IMR-90 (cell line): ENCODE results near the gene ANKRD42. TPM values are rescaled to one million over a fixed set of nuclear protein-coding genes. Genes with fewer than 3 reads are reported as not detected.

ENCODE experiments used
- ATAC-seq: fragments of 200-7000 bp; cut with Tn5 transposase; 2 replicates; pipeline ENCODE4 v1.9.1; 2020; ENCODE audit warnings: low read depth, mild to moderate bottlenecking, moderate library complexity
- BruUV-seq: library from RNA; stranded (reverse); fragments of 400-500 nt; replicated peaks from 2 replicates; lab custom pipeline; 2021; lab: Mats Ljungman, UMichigan
- CTCF ChIA-PET: fragments of 300-600 bp; formaldehyde crosslinking; extraction: SDS; loops from one replicate; lab custom pipeline; 2021; ENCODE audit warnings: antibody characterized with exemption; lab: Yijun Ruan, JAX
- POLR2A ChIA-PET: fragments of 300-600 bp; sonication (Branson Sonifier 250); formaldehyde crosslinking; loops from one replicate; lab custom pipeline; 2022; ENCODE audit warnings: antibody characterized with exemption; ENCODE audit not compliant: unreplicated experiment; lab: Charles Lee
- DNase-seq: peaks from one replicate; pipeline ENCODE4 v3.0.0; 2013
- H2AFZ ChIP-seq: replicated peaks from 2 replicates; pipeline ENCODE3; 2013; ENCODE audit warnings: low read length, mild to moderate bottlenecking; ENCODE audit not compliant: poor library complexity
- H2AK5ac ChIP-seq: 2 replicates; pipeline ENCODE4 v1.6.1; 2013; ENCODE audit warnings: low read depth, low read length, inconsistent platforms
- H2AK9ac ChIP-seq: replicated peaks from 2 replicates; pipeline ENCODE3; 2013; ENCODE audit warnings: mild to moderate bottlenecking, low read depth, low read length, moderate library complexity; ENCODE audit not compliant: poor library complexity
- H2BK120ac ChIP-seq: 2 replicates; pipeline ENCODE4 v1.6.1; 2013; ENCODE audit warnings: low read depth, low read length, inconsistent platforms
- H2BK15ac ChIP-seq: 3 replicates; pipeline ENCODE4 v1.6.1; 2013; ENCODE audit warnings: low read depth, low read length, inconsistent platforms
- H2BK20ac ChIP-seq: 2 replicates; pipeline ENCODE4 v1.6.1; 2013; ENCODE audit warnings: low read depth, mild to moderate bottlenecking, inconsistent platforms, low read length, moderate library complexity
- H2BK5ac ChIP-seq: 2 replicates; pipeline ENCODE4 v1.6.1; 2013; ENCODE audit warnings: mild to moderate bottlenecking, low read depth, low read length, inconsistent platforms; ENCODE audit not compliant: poor library complexity, severe bottlenecking
- H3K14ac ChIP-seq: replicated peaks from 2 replicates; pipeline ENCODE4 v1.6.1; 2013; ENCODE audit warnings: low read depth, low read length, inconsistent platforms
- H3K18ac ChIP-seq: 2 replicates; pipeline ENCODE4 v1.6.1; 2013; ENCODE audit warnings: low read depth, low read length, control low read depth
- H3K23ac ChIP-seq: 2 replicates; pipeline ENCODE4 v1.6.1; 2013; ENCODE audit warnings: low read depth, low read length, inconsistent platforms
- H3K27ac ChIP-seq: 2 replicates; pipeline ENCODE4 v1.5.1; 2013; ENCODE audit warnings: mild to moderate bottlenecking, control low read depth, low read length; ENCODE audit not compliant: insufficient read depth
- H3K27me3 ChIP-seq: 2 replicates; pipeline ENCODE4 v1.6.1; 2013; ENCODE audit warnings: low read length; ENCODE audit not compliant: control insufficient read depth, insufficient read depth
- H3K36me3 ChIP-seq: 2 replicates; pipeline ENCODE4 v1.6.1; 2013; ENCODE audit warnings: low read length, mixed read lengths; ENCODE audit not compliant: control insufficient read depth, insufficient read depth
- H3K4ac ChIP-seq: 2 replicates; pipeline ENCODE4 v1.6.1; 2013; ENCODE audit warnings: low read depth, low read length, inconsistent platforms
- H3K4me1 ChIP-seq: 2 replicates; pipeline ENCODE4 v1.6.1; 2013; ENCODE audit warnings: low read length, mixed read lengths; ENCODE audit not compliant: control insufficient read depth, insufficient read depth
- H3K4me2 ChIP-seq: 2 replicates; pipeline ENCODE4 v1.6.1; 2013; ENCODE audit warnings: low read depth, mild to moderate bottlenecking, control low read depth, low read length, moderate library complexity
- H3K4me3 ChIP-seq: 2 replicates; pipeline ENCODE4 v1.5.1; 2013; ENCODE audit warnings: low read depth, mild to moderate bottlenecking, control low read depth, low read length, moderate library complexity; ENCODE audit not compliant: insufficient read depth
- H3K56ac ChIP-seq: 2 replicates; pipeline ENCODE4 v1.6.1; 2013; ENCODE audit warnings: low read length, inconsistent platforms; ENCODE audit not compliant: insufficient read depth; ENCODE audit errors: extremely low read depth
- H3K79me1 ChIP-seq, 2 experiments: 2 replicates each; pipeline ENCODE4 v1.6.1; 2013; ENCODE audit warnings: low read length in 2 of 2, inconsistent platforms in 1 of 2, low read depth in 1 of 2
- H3K9ac ChIP-seq: 2 replicates; pipeline ENCODE4 v1.6.1; 2013; ENCODE audit warnings: low read depth, low read length, control low read depth
- H3K9me1 ChIP-seq: 2 replicates; pipeline ENCODE4 v1.6.1; 2013; ENCODE audit warnings: low read length, inconsistent platforms; ENCODE audit not compliant: insufficient read depth
- H3K9me3 ChIP-seq: 2 replicates; pipeline ENCODE4 v1.6.1; 2013; ENCODE audit warnings: low read length; ENCODE audit not compliant: control insufficient read depth, insufficient read depth
- H4K20me1 ChIP-seq: 2 replicates; pipeline ENCODE4 v1.6.1; 2013; ENCODE audit warnings: low read length, inconsistent platforms; ENCODE audit not compliant: insufficient read depth
- H4K5ac ChIP-seq: 2 replicates; pipeline ENCODE4 v1.6.1; 2013; ENCODE audit warnings: mild to moderate bottlenecking, low read depth, low read length, control low read depth
- H4K8ac ChIP-seq, 2 experiments: 2 replicates each; pipeline ENCODE4 v1.6.1; 2013; ENCODE audit warnings: low read depth in 2 of 2, low read length in 2 of 2, control low read depth in 1 of 2, inconsistent platforms in 1 of 2
- H4K91ac ChIP-seq: 2 replicates; pipeline ENCODE4 v1.6.1; 2013; ENCODE audit warnings: low read depth, low read length, inconsistent platforms; ENCODE audit not compliant: insufficient read depth
- BHLHE40 ChIP-seq: fragments of 150-350 bp; IDR thresholded peaks from 2 replicates; pipeline ENCODE4 v1.6.1; 2016; ENCODE audit warnings: mild to moderate bottlenecking, low read depth, low read length
- CEBPB ChIP-seq: IDR thresholded peaks from 2 replicates; pipeline ENCODE4 v1.6.1; 2012; ENCODE audit warnings: low read depth, low read length, improper control_type of control experiment
- CHD1 ChIP-seq: IDR thresholded peaks from 2 replicates; pipeline ENCODE4 v1.6.1; 2012; ENCODE audit warnings: low read depth, low read length, improper control_type of control experiment
- FOS ChIP-seq: fragments of 150-350 bp; IDR thresholded peaks from 2 replicates; pipeline ENCODE4 v1.6.1; 2016; ENCODE audit warnings: low read depth, low read length
- MAZ ChIP-seq: IDR thresholded peaks from 2 replicates; pipeline ENCODE4 v1.6.1; 2012; ENCODE audit warnings: low read depth, mild to moderate bottlenecking, low read length, improper control_type of control experiment, moderate library complexity, borderline replicate concordance
- MXI1 ChIP-seq: IDR thresholded peaks from 2 replicates; pipeline ENCODE4 v1.6.1; 2012; ENCODE audit warnings: low read depth, mild to moderate bottlenecking, low read length, moderate library complexity, borderline replicate concordance
- POLR2A ChIP-seq: IDR thresholded peaks from 2 replicates; pipeline ENCODE4 v1.6.1; 2012; ENCODE audit warnings: mild to moderate bottlenecking, low read depth, low read length
- RAD21 ChIP-seq: IDR thresholded peaks from 2 replicates; pipeline ENCODE4 v1.6.1; 2012; ENCODE audit warnings: low read length, improper control_type of control experiment
- RCOR1 ChIP-seq: IDR thresholded peaks from 2 replicates; pipeline ENCODE4 v1.6.1; 2012; ENCODE audit warnings: mild to moderate bottlenecking, low read length, improper control_type of control experiment; ENCODE audit not compliant: insufficient replicate concordance
- RFX5 ChIP-seq: IDR thresholded peaks from 2 replicates; pipeline ENCODE4 v1.8.0; 2012; ENCODE audit warnings: low read depth, mild to moderate bottlenecking, low read length, moderate library complexity
- SMC3 ChIP-seq: fragments of 150-350 bp; IDR thresholded peaks from 2 replicates; pipeline ENCODE4 v1.6.1; 2016; ENCODE audit warnings: low read depth, mild to moderate bottlenecking, antibody characterized with exemption, low read length, moderate library complexity
- WGBS, 2 experiments: methylation state at CpG; one replicate each; pipeline versions ENCODE4 v1.1.5 to v1.1.7; 2013; ENCODE audit warnings: missing lambda C conversion rate in 2 of 2; ENCODE audit not compliant: insufficient read length in 1 of 2; ENCODE audit errors: extremely low coverage in 2 of 2; 5-methylcytosine and 5-hydroxymethylcytosine counted together
- dilution Hi-C: fragments of 300-500 bp; cut with HindIII; formaldehyde crosslinking; loops from one replicate; pipeline ENCODE4 v1.14.3; 2018; ENCODE audit warnings: low sequenced_read_pairs; ENCODE audit not compliant: unreplicated experiment
- in situ Hi-C: fragments of 300-500 bp; cut with MboI; formaldehyde crosslinking; loops from 3 replicates; pipeline ENCODE4 v1.14.3; 2019; ENCODE audit warnings: low sequenced_read_pairs, inconsistent platforms, mixed read lengths
- intact Hi-C: fragments of 100-400 bp; cut with micrococcal nuclease; formaldehyde crosslinking; loops from 2 replicates; pipeline ENCODE4 v1.10.0; 2022
- polyA plus RNA-seq, 3 experiments: library from polyadenylated mRNA; depleted of rRNA; stranded (reverse); fragments of >200 nt; gene quantifications; 2 replicates each; pipeline ENCODE4 v1.2.3, GENCODE V29; 2012; ENCODE audit warnings: low replicate concordance in 1 of 3
- total RNA-seq: library from RNA; depleted of rRNA; stranded (reverse); fragments of >200 nt; gene quantifications from 2 replicates; pipeline ENCODE4 v1.2.3, GENCODE V29; 2012
- TF ChIP-seq, protein P1 (sequence below): fragments of 150-350 bp; IDR thresholded peaks from 2 replicates; pipeline ENCODE4 v1.6.1; 2017; ENCODE audit warnings: mild to moderate bottlenecking, antibody characterized with exemption, low read length, low read depth
- TF ChIP-seq, protein P2 (sequence below): conservative IDR thresholded peaks from 2 replicates; pipeline ENCODE4 v1.5.1; 2012; ENCODE audit warnings: mild to moderate bottlenecking, low read depth, low read length, improper control_type of control experiment
- TF ChIP-seq, protein P3 (sequence below): fragments of 150-350 bp; IDR thresholded peaks from 2 replicates; pipeline ENCODE4 v1.6.1; 2016; ENCODE audit warnings: low read depth, mild to moderate bottlenecking, low read length, moderate library complexity, borderline replicate concordance

ANKRD42 gene
- total and polyA plus RNA-seq, 2 of the 4 experiments (the other 2 are of a cell fraction): 5.2 to 5.6 TPM

- WGBS, 2 experiments: no CpG with 5 or more reads among the region's 5 CpGs
- Histone ChIP-seq H3K9me3 (no peaks in the 10 kb centered on the region), H3K27me3 (no peaks in the 10 kb centered on the region), H3K9me1 (peaks cover 6% of the 10 kb centered on the region; the same call in 1 of the 2 replicates), H2BK15ac (no peak overlapping the region), H3K18ac (no peak overlapping the region), H2BK120ac (no peak overlapping the region), H2AK9ac (peak overlapping the region; percentile 100), H3K23ac (peak overlapping the region; percentile 89), H2AFZ (no peak overlapping the region), H3K56ac (peak overlapping the region; percentile 89; the same call in 1 of the 2 replicates), H3K4ac (peak overlapping the region; percentile 97), H4K20me1 (peaks cover 51% of the 10 kb centered on the region), H3K79me1 (peaks cover 0 to 14% of the 10 kb centered on the region in 2 experiments; a peak in 3 of 4 replicates), H4K8ac (peak overlapping the region in 1 of 2 experiments; percentile 55; a peak in 3 of 4 replicates), H2AK5ac (no peak overlapping the region), H2BK5ac (peak overlapping the region; percentile 87), H3K9ac (peak overlapping the region; percentile 100), H3K36me3 (peaks cover 4% of the 10 kb centered on the region), H3K4me1 (peaks cover 3% of the 10 kb centered on the region), H4K5ac (no peak overlapping the region; the same call in 1 of the 2 replicates), H2BK20ac (no peak overlapping the region), H3K27ac (peak overlapping the region; percentile 92; the same call in 1 of the 2 replicates), H3K4me2 (peak overlapping the region; percentile 96), H3K14ac (peak overlapping the region; percentile 89), H3K4me3 (peak overlapping the region; percentile 71), H4K91ac (no peak overlapping the region)
- TF ChIP-seq MXI1 (no peak), FOS (no peak), BHLHE40 (no peak), SMC3 (no peak), RAD21 (no peak), RCOR1 (no peak), RFX5 (no peak), CHD1 (no peak), MAZ (no peak), POLR2A (no peak), CEBPB (no peak)
- TF ChIP-seq, protein P1, sequence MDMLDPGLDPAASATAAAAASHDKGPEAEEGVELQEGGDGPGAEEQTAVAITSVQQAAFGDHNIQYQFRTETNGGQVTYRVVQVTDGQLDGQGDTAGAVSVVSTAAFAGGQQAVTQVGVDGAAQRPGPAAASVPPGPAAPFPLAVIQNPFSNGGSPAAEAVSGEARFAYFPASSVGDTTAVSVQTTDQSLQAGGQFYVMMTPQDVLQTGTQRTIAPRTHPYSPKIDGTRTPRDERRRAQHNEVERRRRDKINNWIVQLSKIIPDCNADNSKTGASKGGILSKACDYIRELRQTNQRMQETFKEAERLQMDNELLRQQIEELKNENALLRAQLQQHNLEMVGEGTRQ: no peak
- TF ChIP-seq, protein P2, sequence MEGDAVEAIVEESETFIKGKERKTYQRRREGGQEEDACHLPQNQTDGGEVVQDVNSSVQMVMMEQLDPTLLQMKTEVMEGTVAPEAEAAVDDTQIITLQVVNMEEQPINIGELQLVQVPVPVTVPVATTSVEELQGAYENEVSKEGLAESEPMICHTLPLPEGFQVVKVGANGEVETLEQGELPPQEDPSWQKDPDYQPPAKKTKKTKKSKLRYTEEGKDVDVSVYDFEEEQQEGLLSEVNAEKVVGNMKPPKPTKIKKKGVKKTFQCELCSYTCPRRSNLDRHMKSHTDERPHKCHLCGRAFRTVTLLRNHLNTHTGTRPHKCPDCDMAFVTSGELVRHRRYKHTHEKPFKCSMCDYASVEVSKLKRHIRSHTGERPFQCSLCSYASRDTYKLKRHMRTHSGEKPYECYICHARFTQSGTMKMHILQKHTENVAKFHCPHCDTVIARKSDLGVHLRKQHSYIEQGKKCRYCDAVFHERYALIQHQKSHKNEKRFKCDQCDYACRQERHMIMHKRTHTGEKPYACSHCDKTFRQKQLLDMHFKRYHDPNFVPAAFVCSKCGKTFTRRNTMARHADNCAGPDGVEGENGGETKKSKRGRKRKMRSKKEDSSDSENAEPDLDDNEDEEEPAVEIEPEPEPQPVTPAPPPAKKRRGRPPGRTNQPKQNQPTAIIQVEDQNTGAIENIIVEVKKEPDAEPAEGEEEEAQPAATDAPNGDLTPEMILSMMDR: no peak
- TF ChIP-seq, protein P3, sequence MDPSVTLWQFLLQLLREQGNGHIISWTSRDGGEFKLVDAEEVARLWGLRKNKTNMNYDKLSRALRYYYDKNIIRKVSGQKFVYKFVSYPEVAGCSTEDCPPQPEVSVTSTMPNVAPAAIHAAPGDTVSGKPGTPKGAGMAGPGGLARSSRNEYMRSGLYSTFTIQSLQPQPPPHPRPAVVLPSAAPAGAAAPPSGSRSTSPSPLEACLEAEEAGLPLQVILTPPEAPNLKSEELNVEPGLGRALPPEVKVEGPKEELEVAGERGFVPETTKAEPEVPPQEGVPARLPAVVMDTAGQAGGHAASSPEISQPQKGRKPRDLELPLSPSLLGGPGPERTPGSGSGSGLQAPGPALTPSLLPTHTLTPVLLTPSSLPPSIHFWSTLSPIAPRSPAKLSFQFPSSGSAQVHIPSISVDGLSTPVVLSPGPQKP: no peak
- POLR2A ChIA-PET: interaction anchor here (0.5 to 0.7 kb wide), 2 partner anchors 56 to 62 kb away, joined by 4 read pairs; no protein-coding TSS in a partner anchor
- in situ Hi-C loops: no loop called here
- ATAC-seq: no peak
- dilution Hi-C loops: loop anchor here (25.0 kb wide), 1 partner anchor 96 kb away; the partner anchor contains the start of gene RAB30
- CTCF ChIA-PET: interaction anchor here (1.4 kb wide), 1 partner anchor 12 kb away, joined by 5 read pairs; no protein-coding TSS in a partner anchor
- intact Hi-C loops: loop anchor here (5.0 kb wide), 3 partner anchors 106 to 441 kb away; no protein-coding TSS in a partner anchor
- BruUV-seq: no TSS peak
- DNase-seq: no peak
Measured at GRCh38 chr11:83158357-83158786, 35.1 kb upstream of the ANKRD42 start.
